Activated T-cell treated with anti-CD3 and anti-CD28 coated beads, Interleukin-2, amount 50 U/mL, for 1 hour (primary cell): Measurements from ENCODE around the gene FBXO8.
"Not testable (repeated sequence)": the region's sequence is repeated elsewhere in the genome, so short reads cannot be mapped to it uniquely, and the experiment has no call there.

Experiments
- DNase-seq: peaks from one replicate; pipeline ENCODE4 v3.0.0-alpha.2; 2020

Gene FBXO8

GRCh38 chr4:174282836-174283506 lies 496 bp downstream of the FBXO8 start:
- peak; percentile 72 for DNase-seq

- no peak for DNase-seq
These were observed 1.6 kb downstream of the FBXO8 start for GRCh38 chr4:174281901-174282300.

- no peak for DNase-seq
These were observed 2.2 kb downstream of the FBXO8 start for GRCh38 chr4:174281182-174281737.

GRCh38 chr4:174279433-174280155 lies 3.9 kb downstream of the FBXO8 start:
- no peak for DNase-seq

GRCh38 chr4:174278467-174278866 lies 5.0 kb downstream of the FBXO8 start:
- DNase-seq: no peak

GRCh38 chr4:174277433-174277832 lies 6.0 kb downstream of the FBXO8 start:
- DNase-seq: no peak

- no peak for DNase-seq
These were observed 8.4 kb downstream of the FBXO8 start for GRCh38 chr4:174275101-174275500.

- DNase-seq: no peak
These were observed 9.0 kb downstream of the FBXO8 start for GRCh38 chr4:174274436-174274835.

- no peak for DNase-seq
These were observed 9.5 kb downstream of the FBXO8 start for GRCh38 chr4:174273930-174274329.

GRCh38 chr4:174266416-174266815 lies 17.1 kb downstream of the FBXO8 start:
- DNase-seq: no peak

- DNase-seq: no peak
These were observed 17.6 kb downstream of the FBXO8 start for GRCh38 chr4:174265916-174266315.

GRCh38 chr4:174263445-174263736 lies 20.1 kb downstream of the FBXO8 start:
- DNase-seq: no peak

- no peak for DNase-seq
These were observed 20.6 kb downstream of the FBXO8 start for GRCh38 chr4:174262624-174263444.

GRCh38 chr4:174261432-174261831 lies 22.0 kb downstream of the FBXO8 start:
- DNase-seq: not testable (repeated sequence)

- no peak for DNase-seq
These were observed 23.4 kb downstream of the FBXO8 start for GRCh38 chr4:174260099-174260498.

- DNase-seq: no peak
These were observed 23.9 kb downstream of the FBXO8 start for GRCh38 chr4:174259580-174259979.

- no peak for DNase-seq
These were observed 27.2 kb downstream of the FBXO8 start for GRCh38 chr4:174256277-174256713.

- no peak for DNase-seq
These were observed 27.7 kb downstream of the FBXO8 start for GRCh38 chr4:174255786-174256185.

- DNase-seq: no peak
These were observed 28.1 kb downstream of the FBXO8 start for GRCh38 chr4:174255374-174255773.

GRCh38 chr4:174254613-174255012 lies 28.9 kb downstream of the FBXO8 start:
- DNase-seq: no peak

- DNase-seq: no peak
These were observed 31.1 kb downstream of the FBXO8 start for GRCh38 chr4:174252412-174252811.

GRCh38 chr4:174248407-174248806 lies 35.1 kb downstream of the FBXO8 start:
- DNase-seq: no peak

- DNase-seq: no peak
These were observed 37.8 kb downstream of the FBXO8 start for GRCh38 chr4:174245714-174246113.

- DNase-seq: no peak
These were observed 39.0 kb downstream of the FBXO8 start for GRCh38 chr4:174244441-174244840.
